Measurements from ENCODE around the gene RRP36. TPM values are rescaled to one million over a fixed set of nuclear protein-coding genes. Genes with fewer than 3 reads are reported as not detected.

RRP36 gene
- polyA plus RNA-seq, 3 donors = 58.7 to 62.8 (median 60.7) TPM

GRCh38 chr6:43060034-43060754 is 38.8 kb downstream of the RRP36 start:
- DNase-seq (ENCODE audit: low read depth in 3 of 3, low spot score in 2 of 3) = no peak

DNA sequence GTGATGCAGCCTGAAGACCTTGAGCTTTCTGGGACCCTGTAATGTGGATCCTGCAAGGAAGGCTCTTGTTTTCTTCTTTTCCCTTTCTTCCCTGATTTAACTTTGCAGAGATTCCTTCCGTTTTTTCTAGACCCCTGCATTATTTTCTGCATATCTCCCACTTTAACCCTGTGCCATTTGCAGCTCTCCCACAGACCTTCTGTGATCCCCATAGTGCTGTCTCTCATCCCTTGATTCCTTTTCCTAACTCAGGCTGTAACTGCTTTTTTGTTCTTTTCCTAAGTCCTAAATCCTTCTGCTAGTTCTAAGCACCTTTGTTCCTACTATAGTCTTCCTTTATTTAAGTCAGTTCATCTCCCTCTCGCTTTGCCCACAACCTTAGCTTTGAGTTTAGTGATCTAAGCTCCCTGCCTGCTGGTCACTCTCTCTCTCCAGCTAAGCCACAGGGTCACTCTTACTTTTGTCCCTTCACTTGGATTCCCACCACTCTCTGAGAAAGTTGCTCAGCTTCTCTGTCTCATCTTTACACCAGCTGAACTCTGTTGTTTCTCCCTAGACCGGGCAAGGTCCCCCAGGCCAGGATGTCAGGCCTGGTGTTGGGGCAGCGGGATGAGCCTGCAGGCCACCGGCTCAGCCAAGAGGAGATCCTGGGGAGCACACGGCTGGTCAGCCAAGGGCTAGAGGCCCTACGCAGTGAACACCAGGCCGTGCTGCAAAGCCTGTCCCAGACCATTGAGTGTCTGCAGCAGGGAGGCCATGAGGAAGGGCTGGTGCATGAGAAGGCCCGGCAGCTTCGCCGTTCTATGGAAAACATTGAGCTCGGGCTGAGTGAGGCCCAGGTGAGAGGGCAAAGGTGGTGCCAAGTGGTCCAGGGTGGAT is 39.6 kb downstream of the RRP36 start:
- no peak for DNase-seq (ENCODE audit: low read depth in 3 of 3, low spot score in 2 of 3)

GRCh38 chr6:43061861-43062260 is 40.4 kb downstream of the RRP36 start:
- no peak for DNase-seq (ENCODE audit: low read depth in 3 of 3, low spot score in 2 of 3)

DNA sequence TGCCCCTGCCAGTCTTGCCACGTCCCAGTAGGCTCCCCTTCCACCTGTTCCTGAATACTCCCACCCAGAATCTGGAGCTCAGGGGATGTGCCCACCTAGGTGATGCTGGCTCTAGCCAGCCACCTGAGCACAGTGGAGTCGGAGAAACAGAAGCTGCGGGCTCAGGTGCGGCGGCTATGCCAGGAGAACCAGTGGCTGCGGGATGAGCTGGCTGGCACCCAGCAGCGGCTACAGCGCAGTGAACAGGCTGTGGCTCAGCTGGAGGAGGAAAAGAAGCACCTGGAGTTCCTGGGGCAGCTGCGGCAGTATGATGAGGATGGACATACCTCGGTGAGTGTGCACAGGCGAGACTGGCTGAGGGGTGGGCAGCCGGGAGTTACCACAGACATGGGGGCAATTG is 41.4 kb downstream of the RRP36 start:
- no peak for DNase-seq (ENCODE audit: low read depth in 3 of 3, low spot score in 2 of 3)

- no peak for DNase-seq (ENCODE audit: low read depth in 3 of 3, low spot score in 2 of 3)
These were observed 48.7 kb downstream of the RRP36 start for GRCh38 chr6:43070028-43070632.

- no peak for DNase-seq (ENCODE audit: low read depth in 3 of 3, low spot score in 2 of 3)
These were observed 53.6 kb downstream of the RRP36 start for GRCh38 chr6:43074847-43075669.

- DNase-seq (ENCODE audit: low read depth in 3 of 3, low spot score in 2 of 3) = no peak
These were observed 54.4 kb downstream of the RRP36 start, which contains the start of gene PTK7 for GRCh38 chr6:43075670-43076463. PTK7 (plus strand) TSS chr6:43076314; CDS start chr6:43076489, 175 bp downstream.

DNA sequence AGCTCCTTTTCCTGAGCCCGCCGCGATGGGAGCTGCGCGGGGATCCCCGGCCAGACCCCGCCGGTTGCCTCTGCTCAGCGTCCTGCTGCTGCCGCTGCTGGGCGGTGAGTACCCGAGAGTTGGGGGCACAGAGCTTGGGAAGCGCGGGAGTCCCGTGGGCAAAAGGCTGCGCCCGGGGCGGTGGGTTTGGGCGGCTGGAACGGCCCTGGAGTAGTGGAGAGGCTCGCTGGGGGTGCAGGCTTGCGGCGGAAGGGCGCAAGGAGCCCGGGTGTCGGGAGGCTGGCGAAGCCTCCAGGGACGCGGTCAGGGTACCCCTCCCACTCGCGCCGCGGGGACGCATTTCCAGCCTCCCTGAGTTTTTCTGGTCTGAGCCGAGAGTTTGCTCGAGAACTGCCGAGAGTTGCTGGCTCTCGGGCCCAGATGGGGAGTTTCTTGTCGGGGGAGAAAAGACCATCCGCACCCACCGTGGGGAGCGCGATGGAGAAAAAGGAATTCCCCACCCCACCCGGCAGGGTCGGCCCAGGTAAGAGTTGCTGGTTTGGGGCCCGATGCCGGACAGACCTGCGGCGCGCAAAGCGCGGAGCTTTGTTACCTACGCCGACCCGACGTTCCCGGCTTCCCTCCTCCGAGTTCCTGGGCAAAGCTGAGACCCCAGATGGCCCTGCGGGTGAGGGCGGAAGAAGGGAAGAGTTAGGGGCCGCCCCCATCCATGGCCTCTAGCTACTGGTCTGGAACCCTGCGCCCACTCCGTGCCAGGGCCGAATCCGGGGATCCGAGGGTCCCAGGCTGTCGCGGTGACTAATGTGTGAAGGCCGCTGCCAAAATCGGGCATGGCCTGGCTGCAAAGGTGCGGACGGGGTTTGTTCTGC is 55.3 kb downstream of the RRP36 start:
- no peak for DNase-seq (ENCODE audit: low read depth in 3 of 3, low spot score in 2 of 3)

- DNase-seq (ENCODE audit: low read depth in 3 of 3, low spot score in 2 of 3) = no peak
These were observed 55.9 kb downstream of the RRP36 start for GRCh38 chr6:43077333-43077809.

GRCh38 chr6:43077981-43078511 is 56.6 kb downstream of the RRP36 start:
- no peak for DNase-seq (ENCODE audit: low read depth in 3 of 3, low spot score in 2 of 3)

DNA sequence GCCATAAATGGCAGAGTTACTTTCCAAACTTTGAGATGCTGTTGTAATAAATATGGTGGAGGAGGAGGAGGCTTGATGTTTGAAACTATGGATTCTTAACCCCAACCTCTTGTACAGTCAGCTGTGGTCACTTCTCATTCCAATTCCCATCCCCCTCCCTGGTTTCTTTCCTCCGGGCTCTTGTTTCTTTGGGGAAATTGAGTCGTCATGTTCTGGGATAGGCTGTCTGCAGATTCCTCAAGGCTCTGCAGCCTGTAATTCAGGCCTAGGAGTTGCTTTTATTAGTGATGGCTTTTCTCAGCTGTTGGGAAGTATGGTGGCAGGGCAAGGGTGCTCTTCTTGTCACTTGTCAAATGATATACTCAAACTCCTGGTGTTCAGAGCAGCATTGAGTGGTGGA is 57.3 kb downstream of the RRP36 start:
- no peak for DNase-seq (ENCODE audit: low read depth in 3 of 3, low spot score in 2 of 3)

Other genes starting within 250 kb of the RRP36 start
- 10 to 100 TPM; 14.9 to 17.6 (median 15.6) TPM for gene BICRAL, start 239.6 kb upstream of the RRP36 start, polyA plus RNA-seq (ENCODE audit: insufficient read length in 3 of 3)
- 100 to 1,000 TPM; 117 to 124 (median 121) TPM for gene RPL7L1, start 142.0 kb upstream of the RRP36 start, polyA plus RNA-seq (ENCODE audit: insufficient read length in 3 of 3)
- under 1 TPM; 0.24 to 0.51 (median 0.28) TPM for gene PTCRA, start 105.6 kb upstream of the RRP36 start, polyA plus RNA-seq (ENCODE audit: insufficient read length in 3 of 3)
- 10 to 100 TPM; 59.3 to 64.7 (median 61.3) TPM for gene CNPY3, start 92.1 kb upstream of the RRP36 start, polyA plus RNA-seq (ENCODE audit: insufficient read length in 3 of 3)
- under 1 TPM; 0.53 to 0.64 (median 0.57) TPM for gene GNMT, start 60.9 kb upstream of the RRP36 start, polyA plus RNA-seq (ENCODE audit: insufficient read length in 3 of 3)
- gene PEX6, start 42.4 kb upstream of the RRP36 start, polyA plus RNA-seq (ENCODE audit: insufficient read length in 3 of 3) = 10 to 100 TPM; 18.1 to 20.0 (median 18.7) TPM
- gene PPP2R5D, start 37.1 kb upstream of the RRP36 start, polyA plus RNA-seq (ENCODE audit: insufficient read length in 3 of 3) = 10 to 100 TPM; 67.5 to 73.5 (median 70.1) TPM
- 10 to 100 TPM; 85.5 to 99.0 (median 96.2) TPM for gene MEA1, start 7.7 kb upstream of the RRP36 start, polyA plus RNA-seq (ENCODE audit: insufficient read length in 3 of 3)
- gene KLHDC3, start 7.4 kb upstream of the RRP36 start, polyA plus RNA-seq (ENCODE audit: insufficient read length in 3 of 3) = 100 to 1,000 TPM in 1 of 3 donors, 10 to 100 TPM in 2; 90.5 to 104 (median 92.2) TPM
- gene CUL7, start 32.2 kb downstream of the RRP36 start, polyA plus RNA-seq (ENCODE audit: insufficient read length in 3 of 3) = 10 to 100 TPM; 46.6 to 51.4 (median 47.1) TPM
- gene MRPL2, start 37.8 kb downstream of the RRP36 start, polyA plus RNA-seq (ENCODE audit: insufficient read length in 3 of 3) = 10 to 100 TPM; 53.4 to 54.4 (median 54.2) TPM
- gene KLC4, start 38.0 kb downstream of the RRP36 start, polyA plus RNA-seq (ENCODE audit: insufficient read length in 3 of 3) = 10 to 100 TPM; 46.8 to 54.1 (median 51.8) TPM
- 100 to 1,000 TPM; 223 to 242 (median 227) TPM for gene PTK7, start 54.7 kb downstream of the RRP36 start, polyA plus RNA-seq (ENCODE audit: insufficient read length in 3 of 3)
- gene SRF, start 149.6 kb downstream of the RRP36 start, polyA plus RNA-seq (ENCODE audit: insufficient read length in 3 of 3) = 10 to 100 TPM; 29.5 to 32.8 (median 30.6) TPM
- 10 to 100 TPM; 26.5 to 29.5 (median 28.6) TPM for gene CUL9, start 160.6 kb downstream of the RRP36 start, polyA plus RNA-seq (ENCODE audit: insufficient read length in 3 of 3)
- 10 to 100 TPM; 47.0 to 64.4 (median 49.4) TPM for gene DNPH1, start 207.9 kb downstream of the RRP36 start, polyA plus RNA-seq (ENCODE audit: insufficient read length in 3 of 3)
- under 1 TPM; 0.27 to 0.29 (median 0.28) TPM for gene TTBK1, start 221.9 kb downstream of the RRP36 start, polyA plus RNA-seq (ENCODE audit: insufficient read length in 3 of 3)